Dendritic cell treated with granulocyte-macrophage colony-stimulating factor and Interleukin-4, amounts not matched to agents 40 ng/mL and 50 ng/mL, for 4 days (primary cell): ENCODE measurements around the gene DYRK2.

ENCODE experiments used
- H3K27ac Mint-ChIP-seq: one replicate; pipeline ENCODE4 v1.8.0; 2022; ENCODE audit warnings: mild to moderate bottlenecking, mixed read lengths
- H3K27me3 Mint-ChIP-seq: one replicate; pipeline ENCODE4 v1.8.0; 2022; ENCODE audit warnings: mild to moderate bottlenecking, mixed read lengths
- H3K36me3 Mint-ChIP-seq: one replicate; pipeline ENCODE4 v1.8.0; 2022; ENCODE audit warnings: low read depth, mixed read lengths
- H3K4me1 Mint-ChIP-seq: one replicate; pipeline ENCODE4 v1.8.0; 2022; ENCODE audit warnings: low read depth, mixed read lengths
- H3K4me3 Mint-ChIP-seq: one replicate; pipeline ENCODE4 v1.8.0; 2022; ENCODE audit warnings: mild to moderate bottlenecking, moderate library complexity, mixed read lengths
- H3K9me3 Mint-ChIP-seq: one replicate; pipeline ENCODE4 v1.8.0; 2022; ENCODE audit warnings: mixed read lengths
- intact Hi-C: fragments of 100-400 bp; cut with micrococcal nuclease; formaldehyde crosslinking; loops from one replicate; pipeline ENCODE4 v1.15.0; 2022

DYRK2 gene

DNA sequence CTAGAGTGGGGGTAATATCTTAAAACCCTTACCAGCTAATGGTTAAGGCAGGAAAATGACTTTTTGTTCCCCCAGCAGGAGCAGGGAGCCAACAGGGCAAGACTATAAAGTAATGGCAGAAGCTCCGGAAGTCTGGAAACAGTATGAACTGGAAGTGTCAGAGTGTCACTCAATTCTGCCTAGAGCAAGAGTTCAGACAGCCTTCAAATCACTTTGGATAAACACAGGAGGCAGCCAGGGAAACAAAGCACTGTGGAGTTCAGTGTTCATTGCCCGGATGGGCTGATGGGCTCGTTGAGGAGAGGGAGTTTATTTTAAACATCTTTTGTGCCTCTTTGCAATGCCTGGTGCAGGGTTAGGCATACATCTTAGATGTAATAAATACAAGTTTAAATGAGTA lies 16.5 kb upstream of the DYRK2 start:
- Mint-ChIP-seq H3K9me3 (no peaks in the 10 kb centered on the region), H3K4me3 (no peak overlapping the region), H3K4me1 (peaks cover 26% of the 10 kb centered on the region), H3K27ac (no peak overlapping the region), H3K36me3 (no peaks in the 10 kb centered on the region), H3K27me3 (peaks cover 17% of the 10 kb centered on the region)
- intact Hi-C loops: no loop called here

DNA sequence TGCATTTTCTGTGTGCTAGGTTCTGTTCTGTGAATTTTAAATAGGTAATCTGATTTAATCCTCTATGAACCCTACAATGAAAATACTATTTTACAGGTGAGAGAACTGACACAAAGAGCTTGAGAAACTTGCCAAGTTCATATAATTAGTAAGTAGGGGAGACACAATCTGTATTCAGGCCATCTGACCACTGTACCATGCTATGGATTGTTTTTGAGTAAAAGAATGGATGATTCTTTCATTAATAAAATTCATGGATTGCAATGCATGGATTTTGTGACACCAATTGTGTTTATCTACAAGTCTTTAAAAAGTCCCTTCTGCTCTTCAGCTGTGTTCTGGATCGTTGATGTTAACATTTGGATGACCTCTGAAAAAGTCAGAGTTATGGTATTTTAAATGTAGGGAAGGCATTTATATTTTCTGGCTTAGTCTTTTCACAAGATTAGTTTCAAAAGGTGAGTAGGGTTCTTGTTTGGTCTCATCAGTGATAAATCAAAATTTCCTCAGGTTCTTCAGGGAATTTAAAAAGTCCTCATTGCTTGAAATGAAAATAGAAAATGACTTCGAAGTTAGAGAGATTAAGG lies 15.4 kb upstream of the DYRK2 start:
- Mint-ChIP-seq H3K9me3 (no peaks in the 10 kb centered on the region), H3K27me3 (peaks cover 19% of the 10 kb centered on the region), H3K36me3 (no peaks in the 10 kb centered on the region), H3K4me1 (peaks cover 26% of the 10 kb centered on the region), H3K4me3 (no peak overlapping the region), H3K27ac (no peak overlapping the region)
- intact Hi-C loops: no loop called here

DNA sequence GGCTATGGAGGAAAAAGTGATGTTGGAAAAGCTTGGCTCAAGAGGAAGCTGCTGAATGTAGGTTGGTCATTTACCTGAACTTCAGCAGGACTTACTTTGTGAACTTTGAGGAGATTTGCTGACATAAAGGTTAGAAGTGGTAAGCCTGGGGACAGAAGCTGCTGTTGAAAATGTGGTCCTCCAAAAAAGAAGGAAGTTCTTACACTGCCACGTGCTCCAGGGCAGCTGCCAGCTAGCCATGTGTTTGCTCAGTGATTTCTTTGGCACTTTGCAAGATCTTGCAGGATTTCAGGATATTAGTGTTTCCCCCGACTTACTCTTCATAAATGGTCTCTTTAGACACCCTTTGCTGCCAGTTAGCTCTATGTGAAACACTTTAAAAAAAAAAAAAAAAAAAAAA lies 14.8 kb upstream of the DYRK2 start:
- Mint-ChIP-seq H3K9me3 (no peaks in the 10 kb centered on the region), H3K4me1 (peaks cover 26% of the 10 kb centered on the region), H3K4me3 (no peak overlapping the region), H3K36me3 (no peaks in the 10 kb centered on the region), H3K27ac (peak overlapping the region; percentile 60), H3K27me3 (peaks cover 19% of the 10 kb centered on the region)
- intact Hi-C loops: loop anchor here (2.0 kb wide), 1 partner anchor 181 kb away; no protein-coding TSS in a partner anchor

- intact Hi-C loops: loop anchor here (2.0 kb wide), 1 partner anchor 182 kb away; no protein-coding TSS in a partner anchor
- peak overlapping the region; percentile 60 for H3K27ac Mint-ChIP-seq
- H3K36me3 Mint-ChIP-seq: no peaks in the 10 kb centered on the region
- peaks cover 18% of the 10 kb centered on the region for H3K27me3 Mint-ChIP-seq
- H3K4me1 Mint-ChIP-seq: peaks cover 26% of the 10 kb centered on the region
- no peaks in the 10 kb centered on the region for H3K9me3 Mint-ChIP-seq
- H3K4me3 Mint-ChIP-seq: no peak overlapping the region
These were observed 14.2 kb upstream of the DYRK2 start for GRCh38 chr12:67634303-67634761.

DNA sequence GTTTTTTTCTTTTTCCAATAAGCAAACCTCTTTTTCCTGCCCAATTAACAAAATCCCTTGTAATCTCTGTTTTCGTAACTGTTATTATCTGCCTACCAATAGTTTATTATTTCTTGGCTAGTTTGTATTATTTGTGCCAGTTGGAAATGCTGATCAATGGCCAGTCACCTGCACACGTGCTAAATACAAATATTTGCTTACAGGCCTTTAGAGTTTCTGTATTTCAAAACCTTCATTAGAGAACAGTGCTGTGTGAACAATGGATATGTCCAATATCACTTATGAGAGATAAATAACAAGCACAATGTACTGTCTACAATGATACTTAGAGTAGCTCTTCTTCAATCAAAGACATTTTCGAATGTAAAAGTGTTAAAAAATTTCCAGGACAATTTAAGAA lies 10.8 kb upstream of the DYRK2 start:
- Mint-ChIP-seq H3K27me3 (peaks cover 29% of the 10 kb centered on the region), H3K4me3 (no peak overlapping the region), H3K9me3 (no peaks in the 10 kb centered on the region), H3K36me3 (no peaks in the 10 kb centered on the region), H3K27ac (no peak overlapping the region), H3K4me1 (peaks cover 19% of the 10 kb centered on the region)
- intact Hi-C loops: no loop called here

DNA sequence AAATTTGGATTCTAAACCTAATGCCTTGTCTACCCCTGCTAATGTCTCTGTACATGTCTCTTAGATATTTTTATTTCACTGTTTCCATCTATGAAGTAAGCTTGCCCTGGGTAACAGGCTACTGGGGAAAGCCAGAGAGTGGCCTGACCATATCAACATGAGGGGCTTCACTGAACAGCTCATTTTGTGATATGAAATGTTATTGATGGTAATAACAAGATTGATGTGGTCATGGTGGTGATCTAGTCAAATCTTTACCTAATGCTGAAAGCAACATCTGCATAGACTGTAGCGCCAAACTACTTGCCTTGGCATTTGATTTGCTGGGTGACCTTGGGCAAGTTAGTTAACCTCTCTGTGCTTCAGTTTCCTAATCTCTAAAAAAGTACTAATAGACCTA lies 9.9 kb upstream of the DYRK2 start:
- Mint-ChIP-seq H3K36me3 (no peaks in the 10 kb centered on the region), H3K27ac (no peak overlapping the region), H3K27me3 (peaks cover 30% of the 10 kb centered on the region), H3K4me3 (no peak overlapping the region), H3K9me3 (no peaks in the 10 kb centered on the region), H3K4me1 (peaks cover 12% of the 10 kb centered on the region)
- intact Hi-C loops: no loop called here

GRCh38 chr12:67640863-67641262 lies 7.7 kb upstream of the DYRK2 start:
- Mint-ChIP-seq H3K36me3 (no peaks in the 10 kb centered on the region), H3K27me3 (peaks cover 35% of the 10 kb centered on the region), H3K4me1 (peaks cover 6% of the 10 kb centered on the region), H3K27ac (no peak overlapping the region), H3K9me3 (no peaks in the 10 kb centered on the region), H3K4me3 (no peak overlapping the region)
- intact Hi-C loops: no loop called here

DNA sequence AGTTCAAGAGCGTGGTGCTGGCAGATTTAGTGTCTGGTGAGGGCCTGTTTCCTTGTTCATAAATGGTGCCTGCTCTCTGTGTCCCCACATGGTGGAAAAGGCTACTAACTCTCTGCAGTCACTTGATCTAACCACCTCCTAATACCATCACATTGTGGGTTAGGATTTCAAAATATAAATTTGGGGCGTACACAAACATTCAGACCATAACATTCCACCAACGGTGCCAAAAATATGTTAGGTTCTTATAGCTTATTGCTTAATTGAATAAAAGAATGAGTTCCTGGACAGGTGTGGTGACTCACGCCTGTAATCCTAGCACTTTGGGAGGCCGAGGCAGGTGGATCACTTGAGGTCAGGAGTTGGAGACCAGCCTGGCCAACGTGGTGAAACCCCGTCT lies 3.4 kb upstream of the DYRK2 start:
- no peaks in the 10 kb centered on the region for H3K9me3 Mint-ChIP-seq
- H3K4me3 Mint-ChIP-seq: no peak overlapping the region
- H3K4me1 Mint-ChIP-seq: peaks cover 19% of the 10 kb centered on the region
- no peak overlapping the region for H3K27ac Mint-ChIP-seq
- peaks cover 13% of the 10 kb centered on the region for H3K36me3 Mint-ChIP-seq
- peaks cover 37% of the 10 kb centered on the region for H3K27me3 Mint-ChIP-seq
- intact Hi-C loops: loop anchor here (5.0 kb wide), 1 partner anchor 193 kb away; no protein-coding TSS in a partner anchor

DNA sequence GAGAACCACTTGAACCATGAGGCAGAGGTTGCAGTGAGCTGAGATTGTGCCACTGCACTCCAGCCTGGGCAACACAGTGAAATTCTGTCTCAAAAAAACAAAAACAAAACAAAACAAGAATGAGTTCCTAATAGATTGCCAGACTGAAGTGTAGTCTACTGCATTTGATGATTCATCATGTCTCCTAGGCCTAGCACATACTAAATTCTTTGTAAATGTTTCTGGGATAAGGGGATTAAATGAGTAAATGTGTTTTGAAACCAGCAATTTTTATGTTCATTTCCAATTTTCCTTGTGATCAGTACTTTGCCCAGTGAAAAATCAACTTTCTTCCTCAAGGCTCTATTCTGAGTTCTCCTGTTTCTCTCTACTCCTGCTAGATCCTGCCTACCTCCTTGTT lies 2.9 kb upstream of the DYRK2 start:
- Mint-ChIP-seq H3K36me3 (peaks cover 18% of the 10 kb centered on the region), H3K4me3 (no peak overlapping the region), H3K27ac (no peak overlapping the region)

DNA sequence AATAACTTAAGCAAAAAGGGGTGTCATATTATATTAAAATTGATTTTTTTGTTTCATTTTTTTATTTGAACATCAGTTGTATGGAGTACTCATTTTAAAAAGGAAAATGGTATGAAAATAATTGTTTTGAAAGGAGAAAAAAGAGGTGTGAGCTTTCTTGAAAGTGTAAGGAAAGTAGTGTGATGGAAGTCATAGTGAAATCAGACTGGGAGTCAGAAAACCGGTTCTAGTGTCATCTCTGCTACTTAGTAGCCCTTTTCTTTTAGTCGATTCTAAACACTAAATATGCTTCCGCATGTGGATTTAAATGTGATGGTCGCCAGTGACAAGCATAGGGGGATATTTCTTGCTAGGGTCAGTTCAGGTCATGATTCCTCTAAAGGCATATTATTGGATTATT lies 1.8 kb upstream of the DYRK2 start:
- intact Hi-C loops: loop anchor here (5.0 kb wide), 1 partner anchor 194 kb away; no protein-coding TSS in a partner anchor
- Mint-ChIP-seq H3K4me3 (no peak overlapping the region), H3K36me3 (peaks cover 19% of the 10 kb centered on the region), H3K4me1 (peaks cover 34% of the 10 kb centered on the region), H3K27ac (no peak overlapping the region), H3K27me3 (peaks cover 27% of the 10 kb centered on the region), H3K9me3 (no peaks in the 10 kb centered on the region)

More for the DNA sequence above, 2.9 kb upstream of the DYRK2 start:
- intact Hi-C loops: loop anchor here (5.0 kb wide), 1 partner anchor 193 kb away; no protein-coding TSS in a partner anchor
- peaks cover 23% of the 10 kb centered on the region for H3K4me1 Mint-ChIP-seq
- no peaks in the 10 kb centered on the region for H3K9me3 Mint-ChIP-seq
- H3K27me3 Mint-ChIP-seq: peaks cover 33% of the 10 kb centered on the region

GRCh38 chr12:67647181-67647798 lies 1.3 kb upstream of the DYRK2 start:
- H3K4me1 Mint-ChIP-seq: peaks cover 34% of the 10 kb centered on the region
- H3K27me3 Mint-ChIP-seq: peaks cover 22% of the 10 kb centered on the region
- intact Hi-C loops: loop anchor here (5.0 kb wide), 1 partner anchor 195 kb away; no protein-coding TSS in a partner anchor
- peak overlapping the region; percentile 87 for H3K4me3 Mint-ChIP-seq
- peaks cover 19% of the 10 kb centered on the region for H3K36me3 Mint-ChIP-seq
- H3K27ac Mint-ChIP-seq: peak overlapping the region; percentile 86
- no peaks in the 10 kb centered on the region for H3K9me3 Mint-ChIP-seq

GRCh38 chr12:67647799-67648520 lies 585 bp upstream of the DYRK2 start:
- Mint-ChIP-seq H3K4me3 (peak overlapping the region; percentile 87), H3K9me3 (no peaks in the 10 kb centered on the region), H3K4me1 (peaks cover 34% of the 10 kb centered on the region), H3K36me3 (peaks cover 20% of the 10 kb centered on the region), H3K27me3 (peaks cover 18% of the 10 kb centered on the region), H3K27ac (peak overlapping the region; percentile 86)
- intact Hi-C loops: loop anchor here (5.0 kb wide), 1 partner anchor 196 kb away; no protein-coding TSS in a partner anchor

GRCh38 chr12:67649261-67649569 lies 670 bp downstream of the DYRK2 start:
- Mint-ChIP-seq H3K9me3 (no peaks in the 10 kb centered on the region), H3K4me1 (peaks cover 43% of the 10 kb centered on the region), H3K27me3 (peaks cover 16% of the 10 kb centered on the region), H3K27ac (peak overlapping the region; percentile 73), H3K4me3 (peak overlapping the region; percentile 91), H3K36me3 (peaks cover 31% of the 10 kb centered on the region)
- intact Hi-C loops: loop anchor here (5.0 kb wide), 1 partner anchor 197 kb away; no protein-coding TSS in a partner anchor
